Measurements from ENCODE around the gene GPR78.

DNA sequence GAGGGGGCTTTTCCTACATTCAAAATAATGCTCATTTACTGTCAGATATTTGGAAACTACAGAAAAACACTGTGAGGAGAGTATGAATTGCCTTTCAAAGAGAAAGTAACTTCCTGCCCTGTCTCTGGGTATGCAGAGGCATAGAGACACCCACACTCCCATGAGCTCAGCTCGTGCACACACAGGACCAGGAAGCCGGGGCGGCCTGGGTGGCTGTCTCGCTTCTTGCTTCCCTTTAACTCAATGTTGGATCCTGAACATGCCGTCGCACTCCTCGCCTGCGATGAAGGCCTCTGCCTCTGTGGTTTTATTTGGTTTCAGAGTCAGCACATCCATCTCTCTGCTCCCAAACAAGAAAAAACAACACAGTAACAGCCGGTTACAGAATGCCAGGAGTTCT lies 40.1 kb upstream of the GPR78 start:
- TF ChIP-seq, protein P1, sequence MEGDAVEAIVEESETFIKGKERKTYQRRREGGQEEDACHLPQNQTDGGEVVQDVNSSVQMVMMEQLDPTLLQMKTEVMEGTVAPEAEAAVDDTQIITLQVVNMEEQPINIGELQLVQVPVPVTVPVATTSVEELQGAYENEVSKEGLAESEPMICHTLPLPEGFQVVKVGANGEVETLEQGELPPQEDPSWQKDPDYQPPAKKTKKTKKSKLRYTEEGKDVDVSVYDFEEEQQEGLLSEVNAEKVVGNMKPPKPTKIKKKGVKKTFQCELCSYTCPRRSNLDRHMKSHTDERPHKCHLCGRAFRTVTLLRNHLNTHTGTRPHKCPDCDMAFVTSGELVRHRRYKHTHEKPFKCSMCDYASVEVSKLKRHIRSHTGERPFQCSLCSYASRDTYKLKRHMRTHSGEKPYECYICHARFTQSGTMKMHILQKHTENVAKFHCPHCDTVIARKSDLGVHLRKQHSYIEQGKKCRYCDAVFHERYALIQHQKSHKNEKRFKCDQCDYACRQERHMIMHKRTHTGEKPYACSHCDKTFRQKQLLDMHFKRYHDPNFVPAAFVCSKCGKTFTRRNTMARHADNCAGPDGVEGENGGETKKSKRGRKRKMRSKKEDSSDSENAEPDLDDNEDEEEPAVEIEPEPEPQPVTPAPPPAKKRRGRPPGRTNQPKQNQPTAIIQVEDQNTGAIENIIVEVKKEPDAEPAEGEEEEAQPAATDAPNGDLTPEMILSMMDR (conservative IDR thresholded peaks at IDR 0.05; ENCODE audit: low read depth, low read length), result no peak
- TF ChIP-seq RCOR1 (IDR thresholded peaks at IDR 0.05; ENCODE audit: insufficient replicate concordance, low read length), result no peak

Data from IMR-90 (cell line).